GM18951 (cell line): ENCODE results near the gene SNRPF.

Source experiments
- POLR2A ChIP-seq: IDR thresholded peaks from 4 replicates; pipeline ENCODE4 v1.6.1; 2011; ENCODE audit warnings: mild to moderate bottlenecking; ENCODE audit not compliant: insufficient read length, insufficient read depth; ENCODE audit errors: extremely low read depth
- in situ Hi-C: fragments of 300-500 bp; cut with MboI; formaldehyde crosslinking; loops from one replicate; pipeline ENCODE4 v1.12.0; 2022; ENCODE audit warnings: low sequenced_read_pairs, mixed read lengths, inconsistent platforms; ENCODE audit not compliant: unreplicated experiment

The SNRPF gene

DNA sequence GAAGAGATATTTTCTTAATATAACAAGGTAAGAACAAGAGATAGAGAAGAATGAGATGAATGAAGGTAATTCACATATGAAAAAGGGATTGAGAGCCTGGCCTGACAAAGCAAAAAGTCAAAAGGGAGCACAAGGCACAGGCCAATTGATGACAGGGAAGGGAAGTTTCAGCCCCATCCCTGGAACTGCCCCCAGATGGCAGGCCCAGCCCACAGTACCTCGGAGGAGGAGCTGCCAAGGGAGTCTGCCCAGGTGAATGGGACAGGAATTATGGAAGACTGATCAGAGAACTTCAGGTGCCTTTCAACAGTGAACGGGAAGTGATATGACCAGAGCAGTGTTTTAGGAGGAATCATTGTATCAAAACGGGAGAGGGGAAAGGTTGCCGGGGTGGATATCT is 15.7 kb downstream of the SNRPF start:
- in situ Hi-C loops = no loop called here
- TF ChIP-seq POLR2A = no peak

GRCh38 chr12:95877622-95878021 is 18.9 kb downstream of the SNRPF start:
- in situ Hi-C loops = no loop called here
- no peak for TF ChIP-seq POLR2A

GRCh38 chr12:95880895-95881294 is 22.1 kb downstream of the SNRPF start:
- in situ Hi-C loops = no loop called here
- no peak for TF ChIP-seq POLR2A

DNA sequence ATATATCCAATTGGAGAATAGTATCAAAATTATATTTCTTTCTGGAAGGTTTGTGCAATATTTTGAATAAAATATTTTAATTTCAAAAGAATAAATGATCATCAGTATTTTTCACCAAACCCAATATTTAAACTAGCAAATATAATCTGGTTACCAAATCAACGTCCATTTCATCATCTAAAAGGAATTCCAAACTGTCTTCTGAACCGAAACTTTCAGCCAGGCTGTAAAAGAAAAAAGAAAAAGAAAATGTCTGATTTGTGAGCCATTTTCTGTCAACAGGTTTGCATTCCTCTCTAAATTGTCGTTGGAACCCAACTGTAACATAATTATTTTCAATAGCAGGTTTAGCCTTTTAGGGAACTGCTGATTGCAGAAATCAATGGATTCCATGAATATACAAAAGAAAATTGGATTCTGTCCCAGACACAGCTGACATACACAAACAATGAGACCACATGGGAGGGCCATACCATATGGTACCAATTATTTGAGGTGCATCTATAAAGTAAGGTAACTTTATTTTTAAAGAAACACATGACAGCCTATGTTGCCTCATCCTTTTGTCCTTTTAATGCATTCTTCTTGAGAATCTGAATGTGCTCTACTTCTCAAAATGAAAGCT is 22.7 kb downstream of the SNRPF start:
- in situ Hi-C loops = no loop called here
- no peak for TF ChIP-seq POLR2A

- TF ChIP-seq POLR2A = no peak
- in situ Hi-C loops = no loop called here
Measured at GRCh38 chr12:95882080-95882479, 23.3 kb downstream of the SNRPF start.

- in situ Hi-C loops = no loop called here
- no peak for TF ChIP-seq POLR2A
Measured at GRCh38 chr12:95882873-95883272, 24.1 kb downstream of the SNRPF start.

DNA sequence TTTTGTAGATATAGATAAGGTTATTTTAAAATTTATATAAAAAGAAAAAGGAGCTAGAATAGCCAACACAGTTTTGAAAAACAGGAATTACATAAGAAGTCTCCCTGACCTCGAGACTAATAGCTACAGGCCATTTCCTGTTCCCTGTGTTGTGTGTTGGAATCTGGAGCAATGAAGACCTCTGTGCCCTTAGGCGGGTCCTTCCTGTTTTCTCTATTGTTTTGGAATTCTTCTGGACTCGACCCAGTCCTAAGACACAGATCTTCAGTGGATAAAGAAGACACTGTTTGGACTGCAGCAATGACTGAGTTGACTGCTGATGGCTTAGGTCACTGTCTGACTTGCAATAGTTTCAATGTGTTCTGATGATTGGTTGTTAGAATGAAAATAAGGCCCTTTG is 26.2 kb downstream of the SNRPF start:
- in situ Hi-C loops = no loop called here
- no peak for TF ChIP-seq POLR2A

- in situ Hi-C loops = no loop called here
- TF ChIP-seq POLR2A = no peak
Measured at GRCh38 chr12:95887311-95887710, 28.6 kb downstream of the SNRPF start.

GRCh38 chr12:95890958-95891357 is 32.2 kb downstream of the SNRPF start:
- no peak for TF ChIP-seq POLR2A
- in situ Hi-C loops = no loop called here

GRCh38 chr12:95896846-95897245 is 38.1 kb downstream of the SNRPF start:
- TF ChIP-seq POLR2A = no peak
- in situ Hi-C loops = no loop called here

- in situ Hi-C loops = no loop called here
- TF ChIP-seq POLR2A = no peak
Measured at GRCh38 chr12:95898081-95898480, 39.3 kb downstream of the SNRPF start.

DNA sequence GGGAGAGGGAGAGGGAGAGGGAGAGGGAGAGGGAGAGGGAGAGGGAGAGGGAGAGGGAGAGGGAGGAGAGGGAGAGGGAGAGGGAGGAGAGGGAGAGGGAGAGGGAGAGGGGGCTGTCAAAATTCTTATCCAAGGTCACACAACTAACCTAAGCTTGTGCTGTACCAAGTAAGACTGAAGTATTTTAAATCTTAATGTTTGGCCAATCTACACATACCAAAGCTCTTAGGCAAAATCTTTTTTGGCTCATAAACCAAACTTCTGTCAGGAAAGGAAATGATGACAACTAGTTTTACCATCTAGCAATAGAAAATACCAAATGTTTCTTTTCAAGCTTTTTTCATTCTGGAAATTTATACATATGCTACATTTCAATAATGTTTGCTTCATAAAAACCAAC is 49.8 kb downstream of the SNRPF start:
- in situ Hi-C loops = no loop called here
- no peak for TF ChIP-seq POLR2A

DNA sequence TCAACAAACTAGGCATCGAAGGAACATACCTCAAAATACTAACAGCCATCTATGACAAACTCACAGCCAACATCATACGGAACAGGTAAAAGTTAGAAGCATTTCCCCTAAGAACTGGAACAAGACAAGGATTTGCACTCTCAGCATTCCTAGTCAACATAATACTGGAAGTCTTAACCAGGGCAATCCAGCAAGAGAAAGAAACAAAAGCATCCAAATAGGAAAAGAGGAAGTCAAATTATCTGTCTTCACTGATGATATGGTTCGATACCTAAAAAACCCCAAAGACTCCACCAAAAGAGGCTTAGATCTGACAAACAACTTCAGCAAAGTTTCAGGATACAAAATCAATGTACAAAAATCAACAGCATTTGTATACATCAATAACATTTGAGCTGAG is 51.1 kb downstream of the SNRPF start:
- in situ Hi-C loops = no loop called here

More for the DNA sequence above, 51.1 kb downstream of the SNRPF start:
- no peak for TF ChIP-seq POLR2A
